ENCODE measurements around the gene TINAG. TPM values are rescaled to one million over a fixed set of nuclear protein-coding genes. Genes with fewer than 3 reads are reported as not detected.
A peak's percentile ranks its signal among the peaks of the same experiment; 100 is the strongest.

Gene TINAG
- total RNA-seq, 4 donors from 2014 or later = not detected

DNA sequence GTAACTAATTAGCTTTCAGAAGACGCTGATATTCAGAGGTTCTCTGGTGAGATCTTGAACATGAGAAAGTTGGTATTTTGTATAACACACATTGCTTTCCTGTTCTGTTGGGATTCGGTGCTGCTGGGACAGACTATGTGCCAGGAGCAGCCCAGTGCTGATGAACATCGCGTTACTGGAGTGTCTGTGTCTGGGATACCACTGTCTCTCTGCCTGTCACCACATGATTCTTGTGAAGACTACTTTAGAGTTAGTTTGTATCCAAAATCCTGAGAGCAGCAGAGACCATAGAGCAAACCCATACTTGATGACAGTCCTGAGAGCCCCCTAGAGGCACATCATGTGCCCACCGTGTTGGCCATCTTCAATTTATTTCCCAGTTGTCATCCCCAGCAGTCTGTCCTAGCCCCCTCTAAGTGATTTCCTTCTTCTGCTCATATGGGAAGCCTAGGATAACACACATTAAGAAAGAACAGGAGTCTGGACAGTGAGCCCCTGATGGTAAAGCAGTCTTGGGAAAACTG lies 41.8 kb upstream of the TINAG start:
- no peaks in the 10 kb centered on the region for H3K27me3 ChIP-seq
- intact Hi-C loops (cut with DNase I) = no loop called here
- DNase-seq = no peak
- H3K36me3 ChIP-seq = no peaks in the 10 kb centered on the region
- H3K27ac ChIP-seq = no peak overlapping the region
- H3K4me3 ChIP-seq = no peak overlapping the region
- TF ChIP-seq, protein P1, sequence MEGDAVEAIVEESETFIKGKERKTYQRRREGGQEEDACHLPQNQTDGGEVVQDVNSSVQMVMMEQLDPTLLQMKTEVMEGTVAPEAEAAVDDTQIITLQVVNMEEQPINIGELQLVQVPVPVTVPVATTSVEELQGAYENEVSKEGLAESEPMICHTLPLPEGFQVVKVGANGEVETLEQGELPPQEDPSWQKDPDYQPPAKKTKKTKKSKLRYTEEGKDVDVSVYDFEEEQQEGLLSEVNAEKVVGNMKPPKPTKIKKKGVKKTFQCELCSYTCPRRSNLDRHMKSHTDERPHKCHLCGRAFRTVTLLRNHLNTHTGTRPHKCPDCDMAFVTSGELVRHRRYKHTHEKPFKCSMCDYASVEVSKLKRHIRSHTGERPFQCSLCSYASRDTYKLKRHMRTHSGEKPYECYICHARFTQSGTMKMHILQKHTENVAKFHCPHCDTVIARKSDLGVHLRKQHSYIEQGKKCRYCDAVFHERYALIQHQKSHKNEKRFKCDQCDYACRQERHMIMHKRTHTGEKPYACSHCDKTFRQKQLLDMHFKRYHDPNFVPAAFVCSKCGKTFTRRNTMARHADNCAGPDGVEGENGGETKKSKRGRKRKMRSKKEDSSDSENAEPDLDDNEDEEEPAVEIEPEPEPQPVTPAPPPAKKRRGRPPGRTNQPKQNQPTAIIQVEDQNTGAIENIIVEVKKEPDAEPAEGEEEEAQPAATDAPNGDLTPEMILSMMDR (IDR thresholded peaks at IDR 0.05) = no peak
- no peak for TF ChIP-seq POLR2A (IDR thresholded peaks at IDR 0.05)
- 82 to 84% methylated on average over 5 of the region's 5 CpGs for WGBS, 2 donors
- H3K4me1 ChIP-seq = no peaks in the 10 kb centered on the region
- H3K9me3 ChIP-seq = no peaks in the 10 kb centered on the region

- H3K27ac ChIP-seq = no peak overlapping the region
- no peaks in the 10 kb centered on the region for H3K9me3 ChIP-seq
- intact Hi-C loops (cut with DNase I) = no loop called here
- WGBS, 2 donors = 60 to 73% methylated on average over 2 of the region's 2 CpGs
- no peak overlapping the region for H3K4me3 ChIP-seq
- DNase-seq = no peak
- H3K27me3 ChIP-seq = no peaks in the 10 kb centered on the region
- H3K4me1 ChIP-seq = no peaks in the 10 kb centered on the region
- TF ChIP-seq, protein P1 (IDR thresholded peaks at IDR 0.05) = peak in 3 of 6 experiments; percentile 22 to 51 (median 25)
- no peak for TF ChIP-seq POLR2A (IDR thresholded peaks at IDR 0.05)
- H3K36me3 ChIP-seq = no peaks in the 10 kb centered on the region
Measured at GRCh38 chr6:54267798-54268197, 40.4 kb upstream of the TINAG start.

- H3K4me1 ChIP-seq = no peaks in the 10 kb centered on the region
- no peaks in the 10 kb centered on the region for H3K36me3 ChIP-seq
- TF ChIP-seq POLR2A (IDR thresholded peaks at IDR 0.05) = no peak
- TF ChIP-seq, protein P1 (IDR thresholded peaks at IDR 0.05) = no peak
- no peaks in the 10 kb centered on the region for H3K9me3 ChIP-seq
- no peak for DNase-seq
- H3K27me3 ChIP-seq = no peaks in the 10 kb centered on the region
- no peak overlapping the region for H3K27ac ChIP-seq
- H3K4me3 ChIP-seq = no peak overlapping the region
- intact Hi-C loops (cut with DNase I) = no loop called here
- 85 to 93% methylated on average over 6 of the region's 6 CpGs for WGBS, 2 donors
Measured at GRCh38 chr6:54273214-54273820, 34.9 kb upstream of the TINAG start.

DNA sequence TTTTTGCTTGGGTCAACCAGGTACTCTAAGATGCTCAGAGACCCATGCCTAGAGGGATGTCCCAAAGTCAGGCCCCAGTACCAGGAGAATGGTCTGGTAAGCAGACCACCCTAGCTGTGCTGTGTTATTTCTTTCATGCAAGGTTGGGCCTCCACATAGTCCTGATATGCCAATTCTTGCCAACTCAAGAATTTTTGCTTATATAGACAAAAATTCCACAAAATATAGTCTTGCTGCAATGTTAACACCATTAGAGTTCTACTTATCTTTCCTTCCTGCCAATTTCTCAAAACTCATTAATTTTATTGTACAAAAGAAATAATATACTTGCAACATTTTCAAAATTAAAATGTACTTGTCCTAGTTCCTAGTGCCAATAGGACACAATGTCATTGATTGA lies 33.9 kb upstream of the TINAG start:
- no peak for TF ChIP-seq POLR2A (IDR thresholded peaks at IDR 0.05)
- TF ChIP-seq, protein P1 (IDR thresholded peaks at IDR 0.05) = no peak
- intact Hi-C loops (cut with DNase I) = no loop called here
- H3K36me3 ChIP-seq = no peaks in the 10 kb centered on the region

GRCh38 chr6:54282186-54282585 lies 26.1 kb upstream of the TINAG start:
- no peak overlapping the region for H3K27ac ChIP-seq
- peaks cover 0 to 13% (median 0%) of the 10 kb centered on the region in 3 donors for H3K4me1 ChIP-seq
- TF ChIP-seq POLR2A (IDR thresholded peaks at IDR 0.05) = no peak
- TF ChIP-seq, protein P1 (IDR thresholded peaks at IDR 0.05) = no peak
- H3K4me3 ChIP-seq = no peak overlapping the region
- no peaks in the 10 kb centered on the region for H3K36me3 ChIP-seq
- no peak for DNase-seq
- intact Hi-C loops (cut with DNase I) = no loop called here
- H3K27me3 ChIP-seq = no peaks in the 10 kb centered on the region
- no peaks in the 10 kb centered on the region for H3K9me3 ChIP-seq
- 84 to 94% methylated on average over 1 of the region's 1 CpG for WGBS, 2 donors

More for the DNA sequence above, 33.9 kb upstream of the TINAG start:
- no peaks in the 10 kb centered on the region for H3K27me3 ChIP-seq
- no peak for DNase-seq
- H3K4me3 ChIP-seq = no peak overlapping the region
- H3K27ac ChIP-seq = no peak overlapping the region
- H3K4me1 ChIP-seq = no peaks in the 10 kb centered on the region
- no peaks in the 10 kb centered on the region for H3K9me3 ChIP-seq

All from esophagus squamous epithelium (tissue), 5 donors.